ENCODE data around the gene RASSF4. TPM values are rescaled to one million over a fixed set of nuclear protein-coding genes. Genes with fewer than 3 reads are reported as not detected.

RASSF4 gene
- total RNA-seq, 1 experiment from 2014 or later: 11.5 TPM

- H2BK12ac ChIP-seq (ENCODE audit: insufficient read length, low read depth, low read length): no peak overlapping the region
- Mint-ChIP-seq H3K9me3 (no peaks in the 10 kb centered on the region), H3K27me3 (ENCODE audit: low read depth) (no peaks in the 10 kb centered on the region), H3K4me3 (peak overlapping the region; percentile 41 to 43; a peak in 4 of 5 replicates), H3K4me1 (peaks cover 22 to 34% of the 10 kb centered on the region in 2 experiments), H3K36me3 (ENCODE audit: insufficient read depth in 1 of 3, low read depth in 3 of 3) (no peaks in the 10 kb centered on the region), H3K27ac (peak overlapping the region; percentile 76 to 90 (median 84))
- no peak overlapping the region for H3K14ac ChIP-seq (ENCODE audit: insufficient read depth, low read length)
- DNase-seq: peak; percentile 72
- H3K4ac ChIP-seq (ENCODE audit: low read depth, low read length): no peak overlapping the region
- H2BK5ac ChIP-seq (ENCODE audit: insufficient read length, low read length): no peak overlapping the region
- H2BK20ac ChIP-seq (ENCODE audit: low read depth, low read length, poor library complexity, severe bottlenecking): no peak overlapping the region
- no peaks in the 10 kb centered on the region for H3K79me1 ChIP-seq (ENCODE audit: insufficient read depth, low read depth, low read length, poor library complexity, severe bottlenecking)
- no peak overlapping the region for H2AFZ ChIP-seq (ENCODE audit: low read length)
- H3T11ph ChIP-seq (ENCODE audit: low read length): no peak overlapping the region
- no peak overlapping the region for H4K91ac ChIP-seq (ENCODE audit: insufficient read length, low read depth, low read length)
- H3K18ac ChIP-seq (ENCODE audit: insufficient read length, low read depth, low read length): no peak overlapping the region
- no peaks in the 10 kb centered on the region for H4K20me1 ChIP-seq (ENCODE audit: control insufficient read depth, insufficient read depth, insufficient read length)
- H4K8ac ChIP-seq (replicated peaks; ENCODE audit: insufficient read length, low read depth, low read length): no peak overlapping the region
- H3K9me3 ChIP-seq (ENCODE audit: control insufficient read depth, low read depth, low read length): no peaks in the 10 kb centered on the region
- no peak overlapping the region for H3K23ac ChIP-seq (ENCODE audit: insufficient read length, low read depth, low read length)
- H3K9ac ChIP-seq (ENCODE audit: extremely low read depth, insufficient read length, low read length): no peak overlapping the region
- H3K4me1 ChIP-seq (ENCODE audit: insufficient read depth, low read length): no peaks in the 10 kb centered on the region
- no CpG with 5 or more reads among the region's 7 CpGs for WGBS (ENCODE audit: extremely low coverage, insufficient read length, low lambda C conversion rate)
- H3K23me2 ChIP-seq (ENCODE audit: insufficient read length, low read depth, low read length, poor library complexity, severe bottlenecking): no peaks in the 10 kb centered on the region
- no peak overlapping the region for H2BK15ac ChIP-seq (ENCODE audit: low read depth, low read length)
- no peak for TF ChIP-seq CTCF (conservative IDR thresholded peaks at IDR 0.05)
- H3K27ac ChIP-seq (ENCODE audit: insufficient read length, low read depth, low read length): no peak overlapping the region
- no peak overlapping the region for H3K56ac ChIP-seq (ENCODE audit: insufficient read length, low read depth, low read length)
- peak overlapping the region; percentile 41 for H3K4me2 ChIP-seq (ENCODE audit: insufficient read depth, insufficient read length, low read length)
- H2AK5ac ChIP-seq (ENCODE audit: insufficient read length, low read length): no peak overlapping the region
- no peak overlapping the region for H2BK120ac ChIP-seq (ENCODE audit: low read depth, low read length, poor library complexity, severe bottlenecking)
- no peaks in the 10 kb centered on the region for H3K79me2 ChIP-seq (ENCODE audit: insufficient read depth, low read length)
- no peak overlapping the region for H4K5ac ChIP-seq (ENCODE audit: insufficient read length, low read depth, low read length)
- no peaks in the 10 kb centered on the region for H3K27me3 ChIP-seq (ENCODE audit: insufficient read depth, low read length)
Measured at GRCh38 chr10:45044290-45044689, 84.7 kb downstream of the RASSF4 start.

Other genes with a start within 250 kb of the RASSF4 start
- not detected in 2 replicates for gene TMEM72, start 48.5 kb upstream of the RASSF4 start, total RNA-seq (2021)
- 1.7 and 2.4 TPM in 2 replicates for gene DEPP1, start 19.0 kb downstream of the RASSF4 start, total RNA-seq (2021)
- 36.9 and 37.6 TPM in 2 replicates for gene ZNF22, start 41.1 kb downstream of the RASSF4 start, total RNA-seq (2021)